Measurements from ENCODE around the gene CES3.
A peak's percentile ranks its signal among the peaks of the same experiment; 100 is the strongest.

GRCh38 chr16:66928702-66929388 is 32.2 kb upstream of the CES3 start:
- TF ChIP-seq CTCF (IDR thresholded peaks at IDR 0.05; ENCODE audit: insufficient read depth, low read length, poor library complexity, severe bottlenecking) (peak; percentile 32), EZH2phosphoT487 (conservative IDR thresholded peaks at IDR 0.05; ENCODE audit: low read length) (no peak)
